Uterus (tissue), 4 donors: ENCODE measurements around the gene SNX9. TPM values are rescaled to one million over a fixed set of nuclear protein-coding genes. Genes with fewer than 3 reads are reported as not detected.

Experiments used
- DNase-seq, 2 donors: peaks; one replicate each; pipeline ENCODE4 v3.0.0-alpha.2; 2019 to 2020
- H3K27ac ChIP-seq, 2 donors: fragments of 200-600 bp; sonication (generic); 1 replicate in 1 of 2; 2 replicates in 1 of 2; pipeline ENCODE4 v1.5.1; 2016 to 2018
- H3K27me3 ChIP-seq, 2 donors: fragments of 200-600 bp; sonication (generic); one replicate each; pipeline ENCODE4 v1.5.1; 2018 to 2019; ENCODE audit warnings: control low read depth in 1 of 2
- H3K36me3 ChIP-seq, 2 donors: fragments of 200-600 bp; sonication (generic); one replicate each; pipeline ENCODE4 v1.5.1; 2019; ENCODE audit warnings: control low read depth in 1 of 2
- H3K4me1 ChIP-seq, 2 donors: fragments of 200-600 bp; sonication (generic); one replicate each; pipeline ENCODE4 v1.5.1; 2018 to 2019; ENCODE audit warnings: control low read depth in 1 of 2
- H3K4me3 ChIP-seq, 2 donors: fragments of 200-600 bp; sonication (generic); 1 replicate in 1 of 2; 2 replicates in 1 of 2; pipeline ENCODE4 v1.5.1; 2018 to 2019; ENCODE audit warnings: mild to moderate bottlenecking in 1 of 2
- H3K9me3 ChIP-seq, 2 donors: fragments of 200-600 bp; sonication (generic); one replicate each; pipeline ENCODE4 v1.5.1; 2019; ENCODE audit warnings: control low read depth in 1 of 2
- POLR2A ChIP-seq, 2 donors: fragments of 450-650 bp; IDR thresholded peaks; one replicate each; pipeline ENCODE4 v1.6.1; 2016; ENCODE audit warnings: antibody characterized with exemption in 2 of 2, mild to moderate bottlenecking in 1 of 2, moderate library complexity in 1 of 2
- intact Hi-C: fragments of 100-400 bp; cut with DNase I; formaldehyde crosslinking; loops from one replicate; pipeline ENCODE4 v1.15.1; 2023; ENCODE audit warnings: low total_unique reads
- total RNA-seq, 4 donors: library from RNA; depleted of rRNA in 3 of 4; stranded (reverse); fragments of >200 nt in 3 of 4; gene quantifications; one replicate each; pipeline versions ENCODE4 v1.1.0 to v1.2.4, GENCODE V29; 2014 to 2023
- TF ChIP-seq, protein P1 (sequence below), 4 experiments: fragments of 200-600 bp in 2 of 4; fragments of 450-650 bp in 2 of 4; sonication (generic) in 2 of 4; IDR thresholded peaks; one replicate each; pipeline ENCODE4 v1.5.1; 2016 to 2019; ENCODE audit warnings: antibody characterized with exemption in 4 of 4, mild to moderate bottlenecking in 2 of 4, moderate library complexity in 1 of 4
- donor health status: DM: yes; HTN: yes; CAD: no.

The SNX9 gene
- total RNA-seq, 4 donors from 2014 or later: 31.0 to 65.9 (median 50.5) TPM

- Histone ChIP-seq H3K4me1 (no peaks in the 10 kb centered on the region), H3K27ac (no peak overlapping the region), H3K4me3 (no peak overlapping the region), H3K27me3 (no peaks in the 10 kb centered on the region), H3K36me3 (no peaks in the 10 kb centered on the region), H3K9me3 (no peaks in the 10 kb centered on the region)
- intact Hi-C loops: loop anchor here (10.0 kb wide), 1 partner anchor 124 kb away; no protein-coding TSS in a partner anchor
- TF ChIP-seq, protein P1, sequence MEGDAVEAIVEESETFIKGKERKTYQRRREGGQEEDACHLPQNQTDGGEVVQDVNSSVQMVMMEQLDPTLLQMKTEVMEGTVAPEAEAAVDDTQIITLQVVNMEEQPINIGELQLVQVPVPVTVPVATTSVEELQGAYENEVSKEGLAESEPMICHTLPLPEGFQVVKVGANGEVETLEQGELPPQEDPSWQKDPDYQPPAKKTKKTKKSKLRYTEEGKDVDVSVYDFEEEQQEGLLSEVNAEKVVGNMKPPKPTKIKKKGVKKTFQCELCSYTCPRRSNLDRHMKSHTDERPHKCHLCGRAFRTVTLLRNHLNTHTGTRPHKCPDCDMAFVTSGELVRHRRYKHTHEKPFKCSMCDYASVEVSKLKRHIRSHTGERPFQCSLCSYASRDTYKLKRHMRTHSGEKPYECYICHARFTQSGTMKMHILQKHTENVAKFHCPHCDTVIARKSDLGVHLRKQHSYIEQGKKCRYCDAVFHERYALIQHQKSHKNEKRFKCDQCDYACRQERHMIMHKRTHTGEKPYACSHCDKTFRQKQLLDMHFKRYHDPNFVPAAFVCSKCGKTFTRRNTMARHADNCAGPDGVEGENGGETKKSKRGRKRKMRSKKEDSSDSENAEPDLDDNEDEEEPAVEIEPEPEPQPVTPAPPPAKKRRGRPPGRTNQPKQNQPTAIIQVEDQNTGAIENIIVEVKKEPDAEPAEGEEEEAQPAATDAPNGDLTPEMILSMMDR (IDR thresholded peaks at IDR 0.05): no peak
- no peak for TF ChIP-seq POLR2A (IDR thresholded peaks at IDR 0.05)
- DNase-seq: no peak
These were observed 56.2 kb downstream of the SNX9 start for GRCh38 chr6:157879034-157879872.

GRCh38 chr6:157879873-157880254 lies 56.8 kb downstream of the SNX9 start:
- no peaks in the 10 kb centered on the region for H3K4me1 ChIP-seq
- no peak for DNase-seq
- H3K4me3 ChIP-seq: no peak overlapping the region
- no peaks in the 10 kb centered on the region for H3K27me3 ChIP-seq
- TF ChIP-seq, protein P1 (IDR thresholded peaks at IDR 0.05): no peak
- no peak for TF ChIP-seq POLR2A (IDR thresholded peaks at IDR 0.05)
- no peaks in the 10 kb centered on the region for H3K36me3 ChIP-seq
- intact Hi-C loops: loop anchor here (10.0 kb wide), 1 partner anchor 125 kb away; no protein-coding TSS in a partner anchor
- no peaks in the 10 kb centered on the region for H3K9me3 ChIP-seq
- no peak overlapping the region for H3K27ac ChIP-seq

DNA sequence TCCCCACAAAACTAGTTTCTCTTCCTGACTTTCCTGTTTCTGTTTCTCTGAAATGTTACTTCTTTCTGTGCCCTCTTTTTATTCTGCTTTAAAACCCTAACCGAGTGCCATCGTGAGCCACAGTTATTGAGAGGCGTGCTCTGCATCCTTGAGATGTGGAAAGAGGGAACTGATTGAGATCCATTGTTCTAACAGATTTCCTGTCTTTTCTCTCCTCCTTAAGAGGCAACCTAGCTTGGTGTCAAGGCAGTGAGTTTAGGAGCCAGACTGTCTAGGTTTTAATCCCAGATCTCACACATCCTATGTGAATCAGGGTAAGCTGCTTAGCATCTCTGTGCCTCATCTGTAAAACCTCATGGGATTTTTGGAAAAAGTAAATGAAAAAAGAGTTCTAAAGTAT lies 57.5 kb downstream of the SNX9 start:
- H3K4me3 ChIP-seq: no peak overlapping the region
- no peak for DNase-seq
- no peak overlapping the region for H3K27ac ChIP-seq
- no peaks in the 10 kb centered on the region for H3K4me1 ChIP-seq
- intact Hi-C loops: no loop called here
- H3K36me3 ChIP-seq: no peaks in the 10 kb centered on the region
- no peaks in the 10 kb centered on the region for H3K9me3 ChIP-seq
- H3K27me3 ChIP-seq: no peaks in the 10 kb centered on the region
- TF ChIP-seq, protein P1 (IDR thresholded peaks at IDR 0.05): no peak
- TF ChIP-seq POLR2A (IDR thresholded peaks at IDR 0.05): no peak

DNA sequence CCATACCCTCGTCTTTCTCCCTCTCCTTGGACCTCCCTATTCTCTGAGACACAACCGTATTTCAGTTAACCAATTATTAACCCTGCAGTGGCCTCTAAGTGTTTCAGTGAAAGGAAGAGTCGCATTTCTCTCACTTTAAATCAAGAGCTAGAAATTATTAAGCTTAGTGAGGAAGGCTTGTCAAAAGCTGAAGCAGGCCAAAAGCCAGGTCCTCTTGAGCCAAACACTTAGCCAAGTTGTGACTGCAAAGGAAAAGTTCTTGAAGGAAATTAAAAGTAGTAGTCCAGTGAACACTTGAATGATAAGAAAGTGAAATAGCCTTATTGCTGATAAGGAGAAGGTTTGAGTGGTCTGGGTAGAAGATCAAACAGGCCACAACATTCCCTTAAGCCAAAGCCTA lies 58.3 kb downstream of the SNX9 start:
- intact Hi-C loops: no loop called here
- no peaks in the 10 kb centered on the region for H3K9me3 ChIP-seq
- H3K4me1 ChIP-seq: no peaks in the 10 kb centered on the region
- TF ChIP-seq, protein P1 (IDR thresholded peaks at IDR 0.05): no peak
- TF ChIP-seq POLR2A (IDR thresholded peaks at IDR 0.05): no peak
- no peak overlapping the region for H3K4me3 ChIP-seq
- no peaks in the 10 kb centered on the region for H3K36me3 ChIP-seq
- H3K27me3 ChIP-seq: no peaks in the 10 kb centered on the region
- DNase-seq: no peak
- H3K27ac ChIP-seq: no peak overlapping the region

GRCh38 chr6:157884756-157885155 lies 61.7 kb downstream of the SNX9 start:
- no peak for DNase-seq
- Histone ChIP-seq H3K4me3 (no peak overlapping the region), H3K4me1 (no peaks in the 10 kb centered on the region), H3K27ac (no peak overlapping the region), H3K27me3 (no peaks in the 10 kb centered on the region), H3K9me3 (no peaks in the 10 kb centered on the region), H3K36me3 (no peaks in the 10 kb centered on the region)
- intact Hi-C loops: no loop called here
- TF ChIP-seq POLR2A (IDR thresholded peaks at IDR 0.05): no peak
- TF ChIP-seq, protein P1 (IDR thresholded peaks at IDR 0.05): no peak
